Memory B cell (primary cell): ENCODE measurements around the gene SULT1A2.

Experiments
- ATAC-seq: fragments of 150-1000 bp; cut with Tn5 transposase; 2 replicates; pipeline ENCODE4 v1.10.0; 2021; ENCODE audit warnings: low read depth, mild to moderate bottlenecking, moderate library complexity
- DNase-seq, 2 donors: peaks; one replicate each; pipeline ENCODE4 v3.0.0; 2022; ENCODE audit warnings: low spot score in 2 of 2
- H3K27ac Mint-ChIP-seq: one replicate; pipeline ENCODE4 v1.8.0; 2022; ENCODE audit warnings: mild to moderate bottlenecking, moderate library complexity, mixed read lengths
- H3K27me3 Mint-ChIP-seq: one replicate; pipeline ENCODE4 v1.8.0; 2022; ENCODE audit warnings: mixed read lengths
- H3K36me3 Mint-ChIP-seq: one replicate; pipeline ENCODE4 v1.8.0; 2022; ENCODE audit warnings: mild to moderate bottlenecking, mixed read lengths
- H3K4me1 Mint-ChIP-seq: one replicate; pipeline ENCODE4 v1.8.0; 2022; ENCODE audit warnings: mixed read lengths
- H3K4me3 Mint-ChIP-seq: one replicate; pipeline ENCODE4 v1.8.0; 2022; ENCODE audit warnings: mild to moderate bottlenecking, moderate library complexity, mixed read lengths
- H3K9me3 Mint-ChIP-seq: one replicate; pipeline ENCODE4 v1.8.0; 2022; ENCODE audit warnings: mixed read lengths

Gene SULT1A2

DNA sequence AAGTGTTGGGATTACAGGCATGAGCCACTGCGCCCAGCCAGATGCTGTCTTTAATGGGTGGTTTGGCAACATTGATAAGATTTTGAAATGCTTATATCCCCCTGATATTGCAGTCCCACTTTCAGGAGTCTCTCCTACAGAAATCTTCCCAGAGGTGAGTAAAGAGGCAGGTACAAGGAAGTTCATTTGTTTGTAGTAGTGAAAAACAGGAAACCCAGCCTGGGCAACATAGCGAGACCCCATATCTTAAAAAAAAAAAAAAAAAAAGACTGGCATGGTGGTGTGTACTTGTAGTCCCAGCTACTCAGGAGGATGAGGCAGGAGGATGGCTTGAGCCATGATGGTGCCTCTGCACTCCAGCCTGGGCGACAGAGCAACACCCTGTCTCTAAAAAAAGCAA, 51.9 kb downstream of the SULT1A2 start:
- Mint-ChIP-seq H3K9me3 (no peaks in the 10 kb centered on the region), H3K27me3 (peaks cover 10% of the 10 kb centered on the region), H3K4me3 (no peak overlapping the region), H3K27ac (no peak overlapping the region), H3K36me3 (no peaks in the 10 kb centered on the region), H3K4me1 (peaks cover 6% of the 10 kb centered on the region)
- ATAC-seq (no peak), DNase-seq (no peak)

DNA sequence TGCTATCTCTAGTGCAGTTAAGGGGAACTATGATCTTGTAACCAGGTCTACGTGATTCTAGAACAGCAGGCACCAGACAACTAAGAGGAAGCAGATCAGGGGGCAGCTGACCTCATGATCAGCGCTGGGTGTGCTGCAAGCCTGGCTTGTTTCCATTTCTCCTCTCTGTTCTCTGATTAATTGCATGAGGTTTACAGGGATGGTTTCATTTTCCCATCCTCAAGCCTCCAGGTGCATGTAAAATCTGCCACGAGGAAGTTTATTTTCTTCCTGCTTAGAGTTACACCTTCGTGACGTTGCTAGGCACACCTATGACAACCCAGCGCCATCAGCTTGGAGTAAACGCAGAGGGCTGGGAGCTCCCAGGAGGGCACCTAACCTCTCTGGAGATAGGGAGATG, 53.8 kb downstream of the SULT1A2 start:
- H3K27me3 Mint-ChIP-seq, result peaks cover 10% of the 10 kb centered on the region
- H3K27ac Mint-ChIP-seq, result no peak overlapping the region
- H3K9me3 Mint-ChIP-seq, result no peaks in the 10 kb centered on the region
- no peaks in the 10 kb centered on the region for H3K36me3 Mint-ChIP-seq
- ATAC-seq (peak; percentile 95), DNase-seq (no peak)
- H3K4me1 Mint-ChIP-seq, result peaks cover 2% of the 10 kb centered on the region
- peak overlapping the region; percentile 37 for H3K4me3 Mint-ChIP-seq

DNA sequence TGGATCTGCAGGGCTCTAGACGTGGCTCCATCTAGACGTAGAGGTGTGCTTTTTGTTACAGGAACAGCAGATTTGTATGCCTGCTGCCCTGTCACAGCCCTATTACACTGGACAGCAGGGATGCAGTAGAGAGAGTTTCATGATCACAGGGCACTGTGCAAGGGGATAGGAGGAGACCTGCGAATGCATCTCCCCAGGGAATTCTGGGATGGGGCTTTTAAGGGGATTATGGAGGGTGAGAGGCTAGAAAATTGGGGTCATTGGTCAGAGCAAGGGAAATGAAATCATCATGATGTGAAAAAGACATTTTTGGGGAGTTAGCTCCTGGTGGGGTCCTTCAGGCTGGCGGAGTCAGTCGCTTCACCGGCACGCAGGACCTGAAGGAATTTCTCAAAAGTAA, 54.2 kb downstream of the SULT1A2 start:
- ATAC-seq (no peak), DNase-seq (no peak)
- peaks cover 1% of the 10 kb centered on the region for H3K36me3 Mint-ChIP-seq
- no peak overlapping the region for H3K4me3 Mint-ChIP-seq
- no peaks in the 10 kb centered on the region for H3K9me3 Mint-ChIP-seq
- H3K27me3 Mint-ChIP-seq, result peaks cover 13% of the 10 kb centered on the region
- H3K4me1 Mint-ChIP-seq, result peaks cover 2% of the 10 kb centered on the region
- H3K27ac Mint-ChIP-seq, result no peak overlapping the region
